GM21717 (cell line): ENCODE measurements around the gene BBS9.
"Not testable (repeated sequence)": the region's sequence is repeated elsewhere in the genome, so short reads cannot be mapped to it uniquely, and the experiment has no call there.

Experiments used
- ATAC-seq: cut with Tn5 transposase; IDR thresholded peaks from one replicate; pipeline ENCODE4 v1.9.1; 2021; ENCODE audit warnings: mild to moderate bottlenecking, moderate library complexity; ENCODE audit not compliant: unreplicated experiment

The BBS9 gene

GRCh38 chr7:33271839-33272371 is 142.5 kb downstream of the BBS9 start:
- ATAC-seq: not testable (repeated sequence)

GRCh38 chr7:33273356-33273755 is 144.0 kb downstream of the BBS9 start:
- ATAC-seq: no peak

GRCh38 chr7:33276325-33276724 is 147.0 kb downstream of the BBS9 start:
- no peak for ATAC-seq

GRCh38 chr7:33276729-33277128 is 147.4 kb downstream of the BBS9 start:
- ATAC-seq: no peak

GRCh38 chr7:33278095-33278494 is 148.7 kb downstream of the BBS9 start:
- no peak for ATAC-seq

- no peak for ATAC-seq
These were observed 157.1 kb downstream of the BBS9 start for GRCh38 chr7:33286501-33286900.

GRCh38 chr7:33287738-33288137 is 158.4 kb downstream of the BBS9 start:
- ATAC-seq: no peak

- ATAC-seq: no peak
These were observed 169.5 kb downstream of the BBS9 start for GRCh38 chr7:33298848-33299247.

- no peak for ATAC-seq
These were observed 170.1 kb downstream of the BBS9 start for GRCh38 chr7:33299425-33299824.

- no peak for ATAC-seq
These were observed 170.8 kb downstream of the BBS9 start for GRCh38 chr7:33300131-33300530.

GRCh38 chr7:33300742-33301141 is 171.4 kb downstream of the BBS9 start:
- ATAC-seq: no peak

- ATAC-seq: not testable (repeated sequence)
These were observed 174.7 kb downstream of the BBS9 start for GRCh38 chr7:33303978-33304557.

- no peak for ATAC-seq
These were observed 177.8 kb downstream of the BBS9 start for GRCh38 chr7:33307205-33307604.

- ATAC-seq: no peak
These were observed 181.2 kb downstream of the BBS9 start for GRCh38 chr7:33310546-33310945.

GRCh38 chr7:33325754-33326484 is 196.6 kb downstream of the BBS9 start:
- ATAC-seq: no peak

- ATAC-seq: no peak
These were observed 197.1 kb downstream of the BBS9 start for GRCh38 chr7:33326485-33326848.

- ATAC-seq: no peak
These were observed 198.1 kb downstream of the BBS9 start for GRCh38 chr7:33327427-33327826.

GRCh38 chr7:33334349-33334748 is 205.0 kb downstream of the BBS9 start:
- no peak for ATAC-seq

GRCh38 chr7:33336820-33337219 is 207.5 kb downstream of the BBS9 start:
- ATAC-seq: no peak

GRCh38 chr7:33339074-33339790 is 209.9 kb downstream of the BBS9 start:
- ATAC-seq: no peak

GRCh38 chr7:33346055-33346454 is 216.7 kb downstream of the BBS9 start:
- ATAC-seq: no peak

GRCh38 chr7:33350577-33350976 is 221.2 kb downstream of the BBS9 start:
- no peak for ATAC-seq
